Glomerular visceral epithelial cell (primary cell): Measurements from ENCODE around the gene UBE2O.

Experiments
- DNase-seq: peaks from one replicate; pipeline ENCODE4 v3.0.0-alpha.2; 2016; ENCODE audit errors: extremely low spot score

UBE2O gene

DNA sequence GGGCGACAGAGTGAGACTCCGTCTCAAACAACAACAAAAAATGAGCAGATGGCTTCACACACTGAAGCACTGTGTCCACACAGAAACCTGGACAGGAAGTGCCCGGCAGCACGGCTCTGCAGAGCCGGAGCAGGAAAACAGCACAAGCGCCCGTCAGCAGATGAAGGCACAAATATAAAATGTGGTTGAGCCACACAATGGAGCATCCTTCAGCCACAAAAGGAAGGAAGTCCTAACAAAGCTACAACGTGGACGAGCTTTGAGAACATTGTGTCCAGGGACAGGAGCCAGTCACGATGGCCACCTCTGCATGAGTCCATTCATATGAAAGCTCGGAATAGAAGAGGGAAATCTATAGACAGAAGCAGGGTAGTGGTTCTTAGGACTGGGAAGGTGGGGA, 32.6 kb upstream of the UBE2O start:
- DNase-seq: no peak

DNA sequence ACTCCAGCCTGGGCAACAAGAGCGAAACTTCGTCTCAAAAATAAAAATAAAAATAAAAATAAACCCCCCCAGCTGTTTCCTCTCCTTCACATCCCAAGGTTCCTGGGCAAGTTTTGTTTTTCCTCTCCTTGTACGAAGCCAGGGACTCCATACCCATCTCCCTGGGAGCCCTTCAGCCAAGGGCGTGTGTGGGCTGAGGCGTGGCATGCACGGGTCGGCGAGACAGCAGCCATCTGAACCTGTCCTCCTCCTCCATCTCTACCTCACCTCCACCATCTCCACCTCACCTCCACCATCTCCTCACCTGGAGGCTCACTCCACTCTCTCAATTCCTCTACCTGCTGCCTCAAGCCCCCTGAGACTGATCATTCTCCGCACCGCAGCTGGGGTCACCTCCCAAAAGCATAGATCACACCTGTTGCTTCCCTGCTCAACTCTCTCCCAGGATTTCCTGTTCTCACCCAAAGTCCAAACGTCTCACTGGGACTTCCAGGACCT, 31.3 kb upstream of the UBE2O start:
- DNase-seq: no peak

DNA sequence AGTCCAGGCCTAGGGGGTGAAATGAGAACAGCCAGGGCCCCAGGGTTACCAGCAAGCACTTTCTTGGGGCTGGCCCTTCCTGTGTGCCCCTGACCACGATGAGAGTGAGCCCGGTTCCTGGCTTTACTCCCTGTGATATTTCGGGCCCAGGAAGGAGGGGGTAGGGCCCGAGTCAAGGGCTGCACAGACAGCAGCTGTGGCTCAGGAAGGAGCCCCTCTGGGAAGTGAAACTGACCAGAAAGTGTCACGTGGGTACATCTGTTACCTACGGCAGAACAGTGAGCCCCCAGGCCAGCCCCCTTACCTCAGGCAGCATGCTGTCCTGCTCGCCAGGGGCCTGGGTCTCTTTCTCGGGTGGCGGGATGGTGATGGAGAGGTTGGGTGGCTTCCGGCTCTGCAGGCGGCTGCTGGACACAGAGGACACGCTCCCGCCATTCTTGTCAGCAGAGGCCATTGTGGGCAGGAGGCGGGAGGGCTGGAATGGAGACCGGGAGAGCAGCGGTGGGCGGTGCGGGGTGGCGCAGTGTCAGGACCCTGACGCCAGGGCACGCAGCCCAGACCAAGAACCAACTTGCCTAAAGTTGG, 28.2 kb upstream of the UBE2O start:
- no peak for DNase-seq

DNA sequence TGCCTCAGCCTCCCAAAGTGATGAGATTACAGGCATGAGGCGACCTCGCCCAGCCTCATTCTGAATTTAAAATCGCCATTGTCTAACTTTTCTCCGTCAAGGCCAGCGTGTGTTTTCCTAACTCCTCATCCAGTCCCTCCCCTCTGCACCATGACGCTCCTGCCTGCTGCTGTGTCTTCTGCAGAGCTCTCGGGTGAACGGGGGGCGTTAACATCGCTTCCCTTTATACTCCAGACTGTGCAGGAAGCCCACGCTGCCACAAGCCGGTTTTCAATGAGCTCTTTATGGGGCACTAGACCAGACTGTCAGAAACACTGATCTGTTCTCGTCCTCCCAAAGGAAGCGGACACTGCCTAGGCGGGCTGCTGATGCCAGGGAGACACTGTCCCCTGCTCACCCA, 27.7 kb upstream of the UBE2O start:
- DNase-seq: no peak

DNA sequence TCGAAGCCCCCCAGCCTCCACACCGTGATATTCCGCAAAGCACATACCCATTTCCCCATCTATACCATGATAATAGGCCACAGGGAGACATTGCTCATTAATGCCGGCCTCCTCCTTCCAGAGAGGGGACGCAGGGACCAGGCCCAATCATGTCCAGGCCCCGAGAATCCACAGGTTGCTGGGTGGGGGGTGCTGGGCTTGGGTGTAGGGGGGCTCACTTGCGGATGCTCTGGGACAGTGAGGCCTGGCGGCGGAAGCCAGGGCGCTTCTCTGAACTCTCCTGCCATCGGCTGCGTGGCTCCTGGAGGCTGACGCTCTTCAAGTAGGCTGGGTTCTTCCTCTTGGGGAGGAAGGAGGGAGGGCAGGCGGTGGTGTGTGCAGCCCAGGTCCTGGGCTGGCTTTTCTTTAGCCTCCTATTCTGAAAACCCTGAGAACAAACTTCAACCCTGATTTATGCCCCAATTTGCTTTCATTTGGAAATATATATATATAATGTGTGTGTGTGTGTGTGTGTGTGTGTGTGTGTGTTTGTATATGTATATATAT, 26.6 kb upstream of the UBE2O start:
- DNase-seq: no peak

- no peak for DNase-seq
Measured at GRCh38 chr17:76478730-76479514, 26.0 kb upstream of the UBE2O start.

DNA sequence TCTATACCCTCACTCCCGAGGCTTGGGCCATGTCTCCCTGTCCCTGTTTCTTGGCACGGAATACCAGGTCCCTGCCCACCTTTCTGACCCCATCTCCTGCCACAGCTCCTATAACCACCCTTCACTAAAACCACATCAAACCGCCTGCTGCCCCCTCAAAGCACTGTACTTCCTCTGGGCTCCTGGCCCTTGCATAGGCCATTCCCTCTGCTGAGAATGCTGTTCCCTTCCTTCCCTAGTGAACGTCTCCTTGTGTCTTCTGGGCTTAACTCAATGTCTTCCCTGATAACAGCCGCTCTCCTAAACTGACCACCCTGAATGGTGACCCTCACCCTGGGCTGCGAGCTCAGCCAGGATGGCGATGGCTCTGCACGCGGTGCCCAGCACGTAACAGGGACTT, 25.1 kb upstream of the UBE2O start:
- no peak for DNase-seq

- no peak for DNase-seq
Measured at GRCh38 chr17:76477576-76477975, 24.6 kb upstream of the UBE2O start.

DNA sequence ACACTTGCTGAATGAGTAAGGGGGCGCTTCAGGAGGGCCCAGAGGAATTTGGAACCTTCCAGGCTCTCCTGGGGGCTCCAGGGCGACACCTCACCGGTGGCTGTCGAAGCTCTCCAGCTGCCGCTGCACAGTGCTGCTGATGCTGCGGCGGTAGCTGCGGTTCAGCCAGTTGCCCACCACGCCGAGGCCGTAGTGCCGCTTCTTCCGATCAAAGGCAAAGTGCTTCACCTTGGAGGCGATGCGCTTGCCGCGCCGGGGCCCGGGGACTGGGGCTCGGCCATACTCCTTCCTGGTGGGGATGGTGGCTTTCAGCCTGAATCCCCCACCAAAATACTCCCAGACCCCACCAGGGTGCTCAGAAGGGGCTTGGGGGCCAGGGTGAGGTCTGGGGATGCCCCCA, 23.8 kb upstream of the UBE2O start:
- no peak for DNase-seq

DNA sequence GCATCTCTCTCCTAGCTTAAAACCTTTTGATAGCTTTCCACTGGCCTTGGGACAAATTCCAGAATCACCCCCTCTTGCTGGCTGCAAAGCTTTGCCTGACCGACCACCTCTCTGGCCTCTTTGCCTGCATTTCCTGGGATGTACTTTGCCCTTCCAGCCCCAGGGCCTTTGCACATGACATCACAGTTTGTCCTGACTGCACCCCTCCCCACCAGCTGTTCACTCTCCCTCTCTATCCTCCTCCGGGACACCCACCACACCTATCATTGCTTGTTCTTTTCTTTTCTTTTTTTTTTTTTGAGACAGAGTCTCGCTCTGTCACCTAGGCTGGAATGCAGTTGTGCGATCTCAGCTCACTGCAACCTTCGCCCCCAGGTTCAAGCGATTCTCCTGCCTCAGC, 22.4 kb upstream of the UBE2O start:
- no peak for DNase-seq

GRCh38 chr17:76474894-76475293, 21.9 kb upstream of the UBE2O start:
- DNase-seq: no peak

DNA sequence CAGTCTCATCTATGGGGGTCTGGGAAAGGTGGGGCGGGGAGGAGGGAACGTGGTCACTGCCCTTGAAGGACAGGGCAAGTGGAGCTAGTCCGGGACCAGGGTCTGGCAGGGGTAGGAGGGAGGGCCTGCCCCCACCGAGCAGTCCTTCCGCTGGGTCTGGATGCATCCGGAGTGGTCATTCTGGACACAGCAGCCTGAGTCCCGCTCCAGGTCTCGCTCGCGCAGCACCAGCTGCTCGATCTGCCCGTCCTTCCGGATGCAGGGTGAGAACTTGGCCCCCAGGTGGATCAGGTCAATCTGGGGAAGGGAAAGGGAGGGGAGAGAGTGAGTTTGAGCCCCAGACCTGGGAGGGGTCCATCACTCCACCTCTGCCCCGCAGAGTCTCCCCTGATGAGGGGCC, 21.3 kb upstream of the UBE2O start:
- no peak for DNase-seq

DNA sequence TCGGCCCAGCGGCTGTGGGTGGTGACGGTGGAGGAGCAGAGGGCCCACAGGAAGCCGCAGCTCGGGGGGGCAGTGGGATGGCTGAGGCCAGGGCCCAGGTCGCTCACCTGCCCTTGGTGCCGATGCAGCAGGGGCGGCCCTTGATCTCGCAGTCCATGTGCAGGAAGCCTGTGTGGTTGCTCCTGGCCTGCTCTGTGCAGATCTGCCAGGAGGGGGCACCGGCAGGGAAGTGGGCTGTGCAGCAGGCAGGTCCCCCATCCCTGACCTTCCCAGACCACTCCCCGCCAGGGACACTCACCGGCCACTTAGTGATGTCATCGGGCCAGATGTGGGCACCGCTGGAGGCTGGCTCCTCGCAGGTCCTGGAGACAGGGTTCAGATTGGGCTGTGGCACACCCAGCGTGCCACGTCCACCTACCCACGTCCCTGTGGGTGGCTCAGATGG, 20.6 kb upstream of the UBE2O start:
- DNase-seq: no peak

DNA sequence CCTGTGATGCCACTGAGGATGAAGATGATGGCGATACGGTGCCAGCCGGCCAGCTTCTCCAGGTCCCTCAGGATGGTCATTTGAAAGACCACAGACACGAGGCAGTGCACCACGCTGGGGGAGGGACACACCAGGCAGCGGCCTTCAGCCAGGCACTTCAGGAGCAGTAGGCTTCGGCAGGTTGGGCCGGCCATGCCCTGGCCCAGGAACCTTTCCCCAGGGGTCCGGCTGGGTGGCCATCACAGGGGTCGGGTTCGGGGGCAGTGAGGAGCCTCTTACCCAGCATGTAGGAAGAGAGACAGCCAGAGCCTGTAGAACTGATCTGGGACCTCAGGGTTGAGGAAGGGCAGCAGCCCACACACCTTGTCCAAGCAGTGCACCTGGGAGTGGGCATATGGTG, 19.8 kb upstream of the UBE2O start:
- no peak for DNase-seq

GRCh38 chr17:76472258-76472645, 19.3 kb upstream of the UBE2O start:
- no peak for DNase-seq

DNA sequence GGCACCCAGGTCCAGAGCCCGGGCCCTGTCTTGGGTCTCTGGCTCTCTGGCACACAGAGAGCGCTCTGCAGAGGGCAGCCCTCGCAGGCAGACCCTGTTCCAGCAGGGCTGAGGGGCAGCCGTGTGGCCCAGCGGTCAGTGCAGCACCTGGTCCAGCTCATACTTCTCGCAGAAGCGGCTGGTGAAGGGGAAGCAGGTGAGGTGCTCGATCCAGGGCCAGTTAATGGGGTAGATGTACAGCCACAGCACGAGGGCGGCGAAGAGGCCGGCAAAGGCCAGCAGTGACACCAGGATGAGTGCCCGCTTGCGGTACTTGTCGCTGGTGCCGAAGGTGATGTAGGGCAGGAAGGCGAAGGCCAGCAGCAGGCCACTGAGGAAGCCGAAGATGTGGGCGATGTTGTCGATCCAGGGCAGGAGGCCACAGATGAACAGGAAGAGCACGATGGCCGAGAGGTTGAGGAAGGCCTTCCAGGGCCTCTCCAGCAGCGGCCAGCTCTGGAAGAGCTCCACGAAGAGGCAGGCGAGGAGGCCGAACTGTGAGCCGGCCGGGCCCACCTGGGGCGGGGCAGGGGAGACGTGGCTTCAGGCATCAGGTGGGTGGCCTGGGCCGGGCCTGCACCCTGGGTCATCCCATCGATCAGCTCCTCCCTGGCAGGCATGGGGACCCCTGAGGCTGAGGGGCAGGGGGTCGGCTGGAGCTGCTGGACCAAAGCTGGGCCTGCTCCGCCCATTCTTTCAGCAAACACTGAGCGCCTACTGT, 18.7 kb upstream of the UBE2O start:
- no peak for DNase-seq

- DNase-seq: no peak
Measured at GRCh38 chr17:76469991-76470739, 17.2 kb upstream of the UBE2O start.

GRCh38 chr17:76469076-76469990, 16.4 kb upstream of the UBE2O start:
- DNase-seq: no peak

DNA sequence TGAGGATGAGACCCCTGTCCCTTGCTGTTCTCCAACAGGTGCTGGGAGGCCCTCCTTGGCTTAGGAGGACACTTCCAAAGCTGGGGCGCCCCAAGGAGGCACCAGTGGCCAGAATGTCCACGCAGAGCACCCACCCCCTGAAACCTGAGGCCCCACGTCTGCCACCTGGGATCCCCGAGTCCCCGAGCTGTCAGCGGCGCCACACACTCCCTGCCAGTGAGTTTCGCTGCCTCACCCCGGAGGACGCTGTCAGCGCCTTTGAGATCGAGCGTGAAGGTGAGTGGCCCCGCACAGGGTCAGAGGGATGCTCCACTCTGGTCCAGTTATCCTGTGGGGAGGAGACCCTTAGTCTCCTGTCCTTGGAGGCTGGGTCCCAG, 15.7 kb upstream of the UBE2O start:
- DNase-seq: no peak

DNA sequence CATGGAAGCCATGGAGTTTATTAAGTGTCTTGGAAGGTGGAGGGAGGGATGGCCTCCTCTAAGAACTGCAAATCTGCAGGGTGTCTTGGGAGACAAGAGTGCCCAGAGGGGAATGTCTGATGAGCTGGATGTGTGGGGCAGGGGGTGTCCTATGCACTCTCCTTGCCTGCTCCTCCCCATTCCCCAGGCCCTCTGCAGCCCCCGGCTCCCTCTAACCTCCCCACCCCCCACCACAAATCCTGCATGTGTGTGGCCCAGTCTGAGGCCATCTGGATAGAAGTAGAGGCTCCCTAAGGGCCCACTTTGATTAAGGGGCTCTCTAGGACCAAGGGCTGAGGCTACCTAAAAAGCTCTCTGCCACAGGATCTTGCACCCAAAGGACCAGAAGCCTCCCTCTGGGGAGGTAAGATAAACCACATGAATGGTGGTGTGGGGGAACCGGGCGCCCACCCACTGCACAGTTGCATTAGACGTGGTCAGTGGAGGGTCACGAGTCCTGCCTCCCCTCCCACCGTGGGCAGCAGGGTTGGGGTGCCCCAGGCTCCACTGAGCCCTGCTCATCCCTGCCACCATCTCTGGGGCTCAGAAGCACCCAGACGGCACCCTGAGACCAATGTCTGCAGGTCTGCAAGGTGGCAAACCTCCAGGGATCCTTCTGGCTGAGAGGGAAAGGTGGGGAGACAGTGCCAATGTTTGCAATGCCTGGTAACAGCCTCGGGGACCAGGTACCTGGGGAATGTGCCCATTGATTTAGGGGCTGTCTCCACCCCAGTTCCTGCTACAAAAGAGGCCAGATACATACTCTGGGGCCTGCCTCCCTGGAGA, 15.1 kb upstream of the UBE2O start:
- no peak for DNase-seq
